ENCODE data around the gene TRPM5. TPM values are rescaled to one million over a fixed set of nuclear protein-coding genes. Genes with fewer than 3 reads are reported as not detected.

The TRPM5 gene
- total RNA-seq, 4 donors from 2014 or later: not detected

GRCh38 chr11:2400069-2400761 is 44.1 kb downstream of the TRPM5 start, which contains the start of gene TSSC4:
Gene TSSC4 (plus strand): TSS chr11:2400750. CDS start chr11:2402634, 1,884 bp downstream.
- Histone ChIP-seq H3K4me1 (peaks cover 0 to 36% (median 24%) of the 10 kb centered on the region in 4 donors), H3K27me3 (no peaks in the 10 kb centered on the region), H3K36me3 (peaks cover 0 to 74% (median 19%) of the 10 kb centered on the region in 3 donors), H3K9me3 (no peaks in the 10 kb centered on the region), H3K4me3 (peak within 1 kb of the TSS; percentile 64 to 100 (median 72)), H3K27ac (peak within 1 kb of the TSS; percentile 95 to 100 (median 97))
- TF ChIP-seq EP300 (IDR thresholded peaks at IDR 0.05) (peak; percentile 97 to 99), POLR2A (IDR thresholded peaks at IDR 0.05) (peak; percentile 46 to 85), CTCF (IDR thresholded peaks at IDR 0.05) (peak; percentile 93 to 100 (median 99))
- DNase-seq (ENCODE audit: low spot score in 2 of 2): peak; percentile 99
- 0 to 1% methylated on average over 26 to 57 of the region's 66 CpGs for WGBS, 2 donors

- TF ChIP-seq EP300 (IDR thresholded peaks at IDR 0.05) (no peak), POLR2A (IDR thresholded peaks at IDR 0.05) (no peak), CTCF (IDR thresholded peaks at IDR 0.05) (no peak)
- H3K27me3 ChIP-seq: no peaks in the 10 kb centered on the region
- WGBS, 2 donors: 18 to 41% methylated on average over 3 to 8 of the region's 23 CpGs
These were observed 44.7 kb downstream of the TRPM5 start for GRCh38 chr11:2399488-2400068.

GRCh38 chr11:2398664-2399355 is 45.5 kb downstream of the TRPM5 start:
- peaks cover 0 to 48% (median 24%) of the 10 kb centered on the region in 4 donors for H3K4me1 ChIP-seq
- H3K27me3 ChIP-seq: no peaks in the 10 kb centered on the region
- H3K27ac ChIP-seq: peak overlapping the region; percentile 95 to 100 (median 97)
- H3K4me3 ChIP-seq: no peak overlapping the region
- peaks cover 0 to 74% (median 24%) of the 10 kb centered on the region in 3 donors for H3K36me3 ChIP-seq
- no peak for TF ChIP-seq EP300 (IDR thresholded peaks at IDR 0.05)
- TF ChIP-seq POLR2A (IDR thresholded peaks at IDR 0.05): no peak
- no peak for TF ChIP-seq CTCF (IDR thresholded peaks at IDR 0.05)
- DNase-seq (ENCODE audit: low spot score in 2 of 2): no peak
- no peaks in the 10 kb centered on the region for H3K9me3 ChIP-seq
- WGBS, 2 donors: 45 to 47% methylated on average over 5 to 7 of the region's 7 CpGs

More at GRCh38 chr11:2399488-2400068, 44.7 kb downstream of the TRPM5 start:
- Histone ChIP-seq H3K36me3 (peaks cover 0 to 74% (median 19%) of the 10 kb centered on the region in 3 donors), H3K27ac (peak overlapping the region; percentile 95 to 100 (median 97)), H3K4me3 (peak overlapping the region; percentile 64 to 80 (median 64)), H3K9me3 (no peaks in the 10 kb centered on the region), H3K4me1 (peaks cover 0 to 40% (median 24%) of the 10 kb centered on the region in 4 donors)
- no peak for DNase-seq (ENCODE audit: low spot score in 2 of 2)

GRCh38 chr11:2397005-2397404 is 47.3 kb downstream of the TRPM5 start:
- peaks cover 0 to 74% (median 19%) of the 10 kb centered on the region in 3 donors for H3K36me3 ChIP-seq
- no peaks in the 10 kb centered on the region for H3K27me3 ChIP-seq
- no peak overlapping the region for H3K27ac ChIP-seq
- no peak for DNase-seq (ENCODE audit: low spot score in 2 of 2)
- TF ChIP-seq EP300 (IDR thresholded peaks at IDR 0.05) (no peak), CTCF (IDR thresholded peaks at IDR 0.05) (no peak), POLR2A (IDR thresholded peaks at IDR 0.05) (no peak)
- no peak overlapping the region for H3K4me3 ChIP-seq
- no peaks in the 10 kb centered on the region for H3K9me3 ChIP-seq
- WGBS, 2 donors: 91% methylated on average over 12 of the region's 12 CpGs
- peaks cover 0 to 57% (median 27%) of the 10 kb centered on the region in 4 donors for H3K4me1 ChIP-seq
